ENCODE measurements around the gene GRIA1. TPM values are rescaled to one million over a fixed set of nuclear protein-coding genes. Genes with fewer than 3 reads are reported as not detected.

GRIA1 gene
- total RNA-seq, 1 donor from 2014 or later = not detected

DNA sequence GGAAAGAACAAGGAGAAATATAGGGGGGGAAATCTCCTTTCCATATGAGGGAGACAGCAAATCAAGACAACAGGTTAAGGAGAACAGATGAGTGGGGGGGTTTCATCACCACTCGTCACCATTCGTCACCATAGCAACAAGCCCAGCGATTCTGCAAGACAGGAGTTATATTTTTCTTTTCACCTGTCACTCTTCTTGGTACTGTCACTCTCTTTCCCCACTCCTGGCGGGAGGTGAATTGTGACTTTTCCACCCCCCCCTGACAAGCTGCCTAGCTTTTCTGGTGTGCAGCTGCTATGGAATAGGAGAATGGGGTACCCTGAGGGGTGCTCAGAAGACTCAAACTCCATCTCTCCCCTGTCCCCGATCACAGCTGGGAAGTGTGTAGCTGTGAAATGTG is 308.4 kb downstream of the GRIA1 start:
- no peaks in the 10 kb centered on the region for H3K36me3 Mint-ChIP-seq (ENCODE audit: insufficient read depth)
- no peaks in the 10 kb centered on the region for H3K4me1 Mint-ChIP-seq (ENCODE audit: low read depth)
- DNase-seq (ENCODE audit: low spot score, unreplicated experiment) = no peak
- H3K4me3 Mint-ChIP-seq (ENCODE audit: low read depth) = no peak overlapping the region
- no peaks in the 10 kb centered on the region for H3K27me3 Mint-ChIP-seq
- H3K9me3 Mint-ChIP-seq (ENCODE audit: low read depth) = no peaks in the 10 kb centered on the region
- no peak overlapping the region for H3K27ac Mint-ChIP-seq
- TF ChIP-seq, protein P1, sequence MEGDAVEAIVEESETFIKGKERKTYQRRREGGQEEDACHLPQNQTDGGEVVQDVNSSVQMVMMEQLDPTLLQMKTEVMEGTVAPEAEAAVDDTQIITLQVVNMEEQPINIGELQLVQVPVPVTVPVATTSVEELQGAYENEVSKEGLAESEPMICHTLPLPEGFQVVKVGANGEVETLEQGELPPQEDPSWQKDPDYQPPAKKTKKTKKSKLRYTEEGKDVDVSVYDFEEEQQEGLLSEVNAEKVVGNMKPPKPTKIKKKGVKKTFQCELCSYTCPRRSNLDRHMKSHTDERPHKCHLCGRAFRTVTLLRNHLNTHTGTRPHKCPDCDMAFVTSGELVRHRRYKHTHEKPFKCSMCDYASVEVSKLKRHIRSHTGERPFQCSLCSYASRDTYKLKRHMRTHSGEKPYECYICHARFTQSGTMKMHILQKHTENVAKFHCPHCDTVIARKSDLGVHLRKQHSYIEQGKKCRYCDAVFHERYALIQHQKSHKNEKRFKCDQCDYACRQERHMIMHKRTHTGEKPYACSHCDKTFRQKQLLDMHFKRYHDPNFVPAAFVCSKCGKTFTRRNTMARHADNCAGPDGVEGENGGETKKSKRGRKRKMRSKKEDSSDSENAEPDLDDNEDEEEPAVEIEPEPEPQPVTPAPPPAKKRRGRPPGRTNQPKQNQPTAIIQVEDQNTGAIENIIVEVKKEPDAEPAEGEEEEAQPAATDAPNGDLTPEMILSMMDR (IDR thresholded peaks at IDR 0.05; ENCODE audit: unreplicated experiment) = no peak

DNA sequence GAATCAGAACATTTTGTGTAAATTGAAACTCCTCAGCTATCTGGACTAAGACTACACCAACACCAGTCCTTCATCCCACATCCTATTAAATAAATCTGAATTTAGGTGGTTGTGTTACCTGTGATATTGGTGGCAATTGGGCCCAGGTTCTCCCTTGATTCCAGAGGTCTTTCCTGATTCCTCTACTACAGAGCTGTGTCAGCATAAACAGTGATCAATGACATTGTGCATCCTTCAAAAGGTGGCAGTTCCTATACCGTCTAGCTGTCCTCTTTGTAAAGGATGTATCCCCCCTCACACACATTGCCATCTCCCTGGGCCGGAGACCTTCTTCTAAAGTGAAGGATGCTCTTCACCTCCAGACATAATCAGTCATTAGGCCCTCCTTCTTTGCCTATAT is 309.0 kb downstream of the GRIA1 start:
- no peaks in the 10 kb centered on the region for H3K36me3 Mint-ChIP-seq (ENCODE audit: insufficient read depth)
- H3K9me3 Mint-ChIP-seq (ENCODE audit: low read depth) = no peaks in the 10 kb centered on the region
- TF ChIP-seq, protein P1 (IDR thresholded peaks at IDR 0.05; ENCODE audit: unreplicated experiment) = no peak
- H3K27ac Mint-ChIP-seq = no peak overlapping the region
- no peaks in the 10 kb centered on the region for H3K4me1 Mint-ChIP-seq (ENCODE audit: low read depth)
- H3K4me3 Mint-ChIP-seq (ENCODE audit: low read depth) = no peak overlapping the region
- H3K27me3 Mint-ChIP-seq = no peaks in the 10 kb centered on the region
- DNase-seq (ENCODE audit: low spot score, unreplicated experiment) = no peak

DNA sequence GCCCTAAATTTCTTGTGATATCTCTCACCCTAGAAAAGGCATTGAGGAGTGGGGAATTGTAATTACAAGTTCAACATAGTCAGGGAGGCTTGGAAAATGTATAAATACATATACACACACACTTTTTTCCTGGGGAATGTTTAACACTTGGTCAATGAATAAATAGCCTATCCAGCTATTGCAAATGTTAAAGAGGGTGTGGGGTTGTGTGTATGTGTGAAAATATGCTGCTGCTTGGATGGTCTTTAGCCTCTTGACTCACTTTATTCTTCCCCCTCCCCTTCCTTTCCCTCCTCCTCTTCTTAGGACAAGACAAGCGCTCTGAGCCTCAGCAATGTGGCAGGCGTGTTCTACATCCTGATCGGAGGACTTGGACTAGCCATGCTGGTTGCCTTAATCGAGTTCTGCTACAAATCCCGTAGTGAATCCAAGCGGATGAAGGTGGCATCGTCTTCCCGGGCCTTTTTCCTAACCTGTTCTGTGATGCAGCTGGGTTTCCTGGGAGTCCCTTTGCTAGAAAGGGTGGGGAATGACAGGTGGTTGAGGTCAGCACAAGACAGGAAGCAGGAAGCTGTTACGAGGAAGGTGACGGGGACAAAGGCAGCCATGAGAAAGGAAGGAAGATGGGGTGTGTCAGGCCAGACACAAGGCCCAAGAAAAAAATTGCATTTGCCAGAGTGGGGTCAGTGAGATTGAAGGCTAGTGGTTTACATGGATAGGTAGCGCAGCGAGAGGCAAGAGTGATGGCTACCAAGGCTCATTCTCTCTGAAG is 311.8 kb downstream of the GRIA1 start:
- H3K4me3 Mint-ChIP-seq (ENCODE audit: low read depth) = no peak overlapping the region
- no peaks in the 10 kb centered on the region for H3K36me3 Mint-ChIP-seq (ENCODE audit: insufficient read depth)
- no peaks in the 10 kb centered on the region for H3K4me1 Mint-ChIP-seq (ENCODE audit: low read depth)
- TF ChIP-seq, protein P1 (IDR thresholded peaks at IDR 0.05; ENCODE audit: unreplicated experiment) = no peak
- H3K27me3 Mint-ChIP-seq = no peaks in the 10 kb centered on the region
- H3K27ac Mint-ChIP-seq = no peak overlapping the region
- H3K9me3 Mint-ChIP-seq (ENCODE audit: low read depth) = no peaks in the 10 kb centered on the region
- no peak for DNase-seq (ENCODE audit: low spot score, unreplicated experiment)

DNA sequence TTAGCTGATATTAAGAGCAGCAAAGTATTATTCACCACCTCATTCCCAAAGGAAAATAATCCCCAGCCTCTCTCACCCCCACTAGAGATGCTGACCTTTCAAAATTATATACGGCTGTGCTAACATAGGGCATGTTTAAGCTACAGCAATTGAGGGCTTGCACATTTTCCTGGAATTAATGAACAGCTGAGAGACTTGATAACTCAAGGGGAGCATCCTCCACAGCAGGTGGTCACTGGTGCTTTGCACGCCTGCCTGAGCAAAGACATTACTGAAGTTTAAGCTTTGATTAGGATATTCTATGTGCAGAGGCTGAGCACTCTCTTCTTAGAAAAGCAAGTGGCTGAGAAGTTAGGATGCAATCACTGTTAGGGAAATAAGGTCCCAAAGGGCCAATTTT is 317.3 kb downstream of the GRIA1 start:
- DNase-seq (ENCODE audit: low spot score, unreplicated experiment) = no peak
- H3K4me3 Mint-ChIP-seq (ENCODE audit: low read depth) = no peak overlapping the region
- no peaks in the 10 kb centered on the region for H3K9me3 Mint-ChIP-seq (ENCODE audit: low read depth)
- H3K27me3 Mint-ChIP-seq = no peaks in the 10 kb centered on the region
- H3K4me1 Mint-ChIP-seq (ENCODE audit: low read depth) = no peaks in the 10 kb centered on the region
- TF ChIP-seq, protein P1 (IDR thresholded peaks at IDR 0.05; ENCODE audit: unreplicated experiment) = no peak
- no peak overlapping the region for H3K27ac Mint-ChIP-seq
- H3K36me3 Mint-ChIP-seq (ENCODE audit: insufficient read depth) = no peaks in the 10 kb centered on the region

DNA sequence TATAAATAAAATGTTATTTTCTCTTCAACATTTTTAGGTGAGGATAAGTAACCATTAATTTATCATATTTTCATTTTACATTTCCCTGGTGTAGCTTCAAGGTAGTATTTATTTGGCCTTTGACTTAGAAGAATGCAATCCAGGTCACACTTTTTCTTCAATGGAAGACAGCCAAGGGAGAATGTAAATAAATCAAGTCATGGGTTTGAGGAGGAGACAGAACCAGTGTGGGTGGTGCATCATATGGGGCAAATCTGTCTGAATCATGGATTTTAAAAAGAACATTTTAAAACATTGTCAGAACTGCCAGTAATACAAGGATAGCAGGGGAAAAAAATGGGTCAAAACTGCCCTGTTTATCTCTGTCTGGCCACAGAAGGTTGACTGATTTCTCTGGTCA is 318.7 kb downstream of the GRIA1 start:
- Mint-ChIP-seq H3K4me3 (ENCODE audit: low read depth) (no peak overlapping the region), H3K4me1 (ENCODE audit: low read depth) (no peaks in the 10 kb centered on the region), H3K36me3 (ENCODE audit: insufficient read depth) (no peaks in the 10 kb centered on the region), H3K27me3 (no peaks in the 10 kb centered on the region), H3K27ac (no peak overlapping the region), H3K9me3 (ENCODE audit: low read depth) (no peaks in the 10 kb centered on the region)
- TF ChIP-seq, protein P1 (IDR thresholded peaks at IDR 0.05; ENCODE audit: unreplicated experiment) = no peak
- no peak for DNase-seq (ENCODE audit: low spot score, unreplicated experiment)
